ENCODE data around the gene NLK.
"Not testable (repeated sequence)": the region's sequence is repeated elsewhere in the genome, so short reads cannot be mapped to it uniquely, and the experiment has no call there.

NLK gene

DNA sequence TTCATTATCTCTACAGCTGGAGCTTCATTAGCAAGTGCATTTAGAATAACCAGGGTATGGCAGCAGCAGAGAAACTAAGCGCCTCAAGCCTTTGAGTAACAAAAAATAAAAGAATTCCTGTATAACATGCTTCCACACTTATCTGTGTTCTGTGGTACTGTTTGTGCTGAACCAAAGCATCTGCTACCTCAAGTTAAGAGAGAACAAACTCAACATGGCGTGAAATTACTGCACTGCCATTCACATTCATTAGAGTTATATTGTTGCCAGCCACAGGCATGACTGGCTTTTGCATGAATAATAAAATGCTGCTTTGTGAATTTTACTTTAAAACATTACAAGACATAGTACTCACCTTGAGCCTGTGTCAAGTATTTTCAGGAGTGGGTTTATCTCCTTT, 76.6 kb downstream of the NLK start:
- no peak for DNase-seq

DNA sequence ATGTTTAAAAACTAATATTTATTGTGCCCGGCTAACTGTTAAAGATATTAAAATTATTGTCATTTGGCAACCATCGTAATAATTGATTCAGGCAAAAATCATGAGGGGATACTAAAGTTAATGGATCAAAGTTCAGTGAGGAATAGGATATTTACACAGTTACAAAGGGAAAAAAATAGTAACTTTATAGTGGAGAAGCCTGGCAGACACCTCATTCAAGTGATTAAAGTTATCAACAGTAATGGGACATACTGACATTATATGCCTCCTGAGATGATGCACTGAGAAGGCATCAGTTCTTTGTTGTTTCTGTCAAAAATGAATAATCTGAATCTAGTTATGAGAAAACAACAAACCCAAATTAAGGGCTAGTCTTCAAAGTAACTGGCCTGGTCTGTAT, 77.1 kb downstream of the NLK start:
- no peak for DNase-seq

- DNase-seq = no peak
Measured at GRCh38 chr17:28120766-28121165, 78.3 kb downstream of the NLK start.

- DNase-seq = no peak
Measured at GRCh38 chr17:28124962-28125361, 82.5 kb downstream of the NLK start.

GRCh38 chr17:28125526-28126378, 83.3 kb downstream of the NLK start:
- no peak for DNase-seq

DNA sequence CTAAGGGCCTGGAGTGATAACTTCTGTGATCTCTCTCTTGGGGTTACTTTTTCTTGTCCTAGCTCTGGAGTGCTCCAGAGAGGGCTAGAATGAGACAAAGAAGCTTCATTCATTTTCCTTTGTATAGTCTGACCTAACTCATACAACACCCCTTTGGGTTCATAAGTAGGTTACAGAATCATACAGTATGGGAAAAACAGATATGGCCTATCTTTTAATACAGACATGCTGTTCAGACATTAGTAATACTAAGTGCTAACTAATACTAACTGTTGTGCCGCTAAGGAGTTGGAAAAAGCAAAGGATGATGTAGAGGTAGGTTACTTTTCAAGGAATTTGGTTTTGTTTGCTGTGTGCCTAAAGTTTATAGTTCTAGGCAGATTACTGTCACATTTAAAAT, 84.7 kb downstream of the NLK start:
- DNase-seq = no peak

DNA sequence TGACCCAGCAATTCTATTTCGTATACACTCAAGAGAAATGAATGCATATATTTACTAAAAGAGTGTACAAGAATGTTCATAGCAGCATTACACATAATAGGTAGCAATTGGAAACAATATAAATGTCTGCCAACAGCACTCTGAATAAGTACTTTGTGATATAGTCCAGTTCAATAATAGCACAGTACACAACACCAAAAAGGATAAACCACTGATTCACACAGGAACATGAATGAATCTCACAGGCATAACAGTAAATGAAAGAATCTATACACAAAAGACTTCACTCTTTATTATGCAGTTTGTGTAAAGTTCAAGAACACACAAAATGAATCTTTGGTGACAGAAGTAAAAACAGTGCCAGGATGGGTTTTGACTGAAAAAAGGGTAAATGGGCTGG, 86.3 kb downstream of the NLK start:
- DNase-seq = no peak

DNA sequence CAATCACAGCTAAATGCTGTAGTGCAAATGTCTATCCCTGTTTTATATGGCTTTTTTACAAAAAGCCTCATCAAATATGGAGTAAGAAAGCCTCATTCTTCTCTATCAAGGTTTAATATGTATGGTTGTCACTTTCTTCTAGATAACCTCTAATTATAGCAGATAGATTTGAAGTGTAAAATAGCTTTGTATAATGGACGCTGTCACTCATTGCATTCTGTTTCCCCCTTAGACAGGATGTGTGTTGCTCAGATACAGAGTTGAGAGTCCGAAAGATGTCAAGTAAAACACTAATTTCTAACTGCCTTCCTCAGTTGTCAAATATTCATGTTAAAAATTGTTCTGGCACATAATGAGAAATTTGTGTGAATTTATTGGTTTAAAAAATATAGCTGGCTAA, 88.0 kb downstream of the NLK start:
- no peak for DNase-seq

DNA sequence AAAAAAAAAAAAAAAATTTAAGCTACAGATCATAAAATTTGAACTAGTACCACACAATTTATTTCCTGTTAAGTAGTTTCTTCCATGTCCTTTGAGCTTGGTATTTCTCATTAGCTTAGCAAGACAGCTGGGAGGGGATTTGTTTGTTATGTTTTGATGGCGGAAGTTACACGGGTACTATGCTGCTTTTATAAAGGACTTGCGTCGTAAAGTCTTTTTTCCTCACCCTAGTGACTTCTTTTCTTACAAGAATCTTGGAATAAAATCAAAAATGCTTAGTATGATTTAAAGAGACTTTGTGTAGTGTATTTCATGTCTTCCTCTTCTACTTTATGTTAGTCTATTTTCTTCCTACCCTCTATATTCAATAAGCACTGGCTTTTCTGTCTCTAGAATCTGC, 89.1 kb downstream of the NLK start:
- peak; percentile 37 for DNase-seq

- DNase-seq = peak; percentile 90
Measured at GRCh38 chr17:28133562-28133970, 91.1 kb downstream of the NLK start.

DNA sequence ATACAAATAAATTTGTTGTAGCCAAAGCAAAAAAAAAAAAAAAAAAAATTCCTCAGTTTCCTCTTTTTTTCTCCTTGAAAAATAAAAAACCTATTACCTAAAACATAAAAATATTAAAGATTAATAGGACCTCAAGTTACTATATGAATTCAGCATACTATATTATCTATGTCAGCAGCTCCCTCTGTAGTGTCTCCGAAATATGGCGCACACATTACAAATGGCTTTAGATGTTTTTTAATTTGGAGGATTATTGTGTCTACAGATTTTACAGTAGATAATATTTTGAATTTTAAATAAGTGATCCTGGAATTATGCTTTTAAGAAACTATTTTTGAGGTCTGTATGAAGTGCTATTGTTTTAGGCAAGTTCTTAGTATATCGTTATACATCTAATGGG, 94.4 kb downstream of the NLK start:
- DNase-seq = no peak

DNA sequence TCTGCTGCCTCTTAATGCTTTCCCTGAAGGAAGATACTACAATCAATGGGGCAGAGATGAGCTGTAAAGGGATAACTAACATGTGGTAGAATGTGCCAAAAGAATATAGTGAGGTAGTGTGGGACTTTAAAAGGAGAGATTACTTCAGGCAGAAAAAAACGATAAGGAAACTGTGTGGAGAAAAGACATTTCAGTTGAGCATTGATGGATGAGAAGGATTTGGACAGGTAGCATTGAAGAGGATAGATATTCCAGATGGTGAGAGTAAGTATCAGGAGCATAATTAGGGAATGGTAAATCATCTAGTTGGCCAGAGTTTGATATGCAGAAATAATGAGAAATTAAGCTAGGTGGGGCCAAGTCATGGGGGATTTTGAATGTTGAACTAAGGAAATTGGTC, 97.3 kb downstream of the NLK start:
- no peak for DNase-seq

DNA sequence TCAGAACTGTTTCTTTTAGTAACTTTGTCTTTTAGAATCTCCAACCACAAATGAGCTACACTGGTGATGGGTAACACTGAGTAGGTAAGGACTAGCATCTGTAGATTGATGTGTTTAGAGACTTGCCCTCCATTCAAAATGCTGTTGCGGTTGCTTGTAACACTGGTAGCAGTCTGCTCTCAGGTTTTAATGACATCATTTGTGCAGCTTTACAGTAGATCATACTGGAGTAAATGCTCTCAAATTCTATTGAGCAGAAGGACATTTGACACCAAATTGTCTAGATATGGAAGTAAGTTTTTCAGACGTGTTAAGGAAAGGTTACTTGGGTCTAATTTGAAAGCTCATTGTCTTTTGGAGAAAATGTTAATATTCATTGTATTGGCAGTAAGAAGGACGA, 98.8 kb downstream of the NLK start:
- DNase-seq = no peak

DNA sequence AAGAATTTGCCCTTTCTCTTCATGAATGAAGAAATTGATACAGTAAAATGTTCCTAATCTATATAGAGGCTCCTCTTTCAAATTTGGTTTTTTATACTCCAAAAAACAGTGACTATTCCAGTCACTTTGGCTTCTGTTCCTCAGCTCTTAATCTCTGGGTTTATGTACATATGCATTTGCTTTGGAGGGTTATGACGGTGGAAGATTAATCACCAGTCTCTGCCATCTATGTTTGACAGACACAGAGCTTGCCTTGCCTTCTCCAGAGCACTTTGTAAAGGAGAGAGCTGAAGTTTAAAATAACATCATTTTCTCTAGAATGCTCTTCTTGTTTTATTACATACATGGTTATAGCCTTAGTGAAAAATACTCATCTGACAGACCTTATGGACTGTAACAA, 99.3 kb downstream of the NLK start:
- DNase-seq = no peak

DNA sequence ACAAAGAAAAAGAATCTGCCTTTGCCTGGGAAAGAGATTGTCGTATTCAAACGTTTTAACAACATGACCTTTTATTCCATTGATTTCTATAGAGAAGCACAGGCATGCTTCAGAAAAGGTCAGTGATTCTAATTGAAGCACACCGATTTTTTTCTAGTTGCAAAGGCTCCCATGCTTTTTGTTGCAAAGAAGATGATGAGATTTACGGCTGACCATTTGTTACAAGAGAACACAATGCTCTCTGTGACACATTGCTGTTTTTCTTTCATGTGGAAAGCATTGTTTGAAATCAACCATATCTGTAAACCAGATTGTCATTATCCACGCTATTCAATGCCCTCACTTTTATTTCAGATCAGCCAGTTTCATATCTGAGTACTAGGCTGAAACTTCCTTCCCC, 99.8 kb downstream of the NLK start:
- DNase-seq = no peak

DNA sequence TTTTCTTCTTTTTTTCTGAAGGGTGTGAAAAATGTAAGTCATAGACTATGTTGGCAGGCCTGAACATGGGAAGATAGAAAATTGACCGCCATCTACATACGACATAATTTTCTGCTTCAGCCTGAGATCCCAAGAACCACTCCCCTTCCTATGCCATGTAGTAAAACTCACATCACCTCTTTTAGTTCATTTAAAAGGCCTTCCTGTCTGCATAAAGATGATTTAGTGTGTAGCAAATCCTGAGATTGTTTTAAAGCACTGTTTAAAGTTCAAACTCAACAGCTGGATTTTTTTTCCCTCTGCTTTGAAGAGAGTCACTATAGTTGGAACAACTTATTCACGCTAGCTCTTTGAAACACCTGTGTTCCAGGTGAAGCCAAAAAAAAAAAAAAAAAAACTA, 101.5 kb downstream of the NLK start:
- no peak for DNase-seq

DNA sequence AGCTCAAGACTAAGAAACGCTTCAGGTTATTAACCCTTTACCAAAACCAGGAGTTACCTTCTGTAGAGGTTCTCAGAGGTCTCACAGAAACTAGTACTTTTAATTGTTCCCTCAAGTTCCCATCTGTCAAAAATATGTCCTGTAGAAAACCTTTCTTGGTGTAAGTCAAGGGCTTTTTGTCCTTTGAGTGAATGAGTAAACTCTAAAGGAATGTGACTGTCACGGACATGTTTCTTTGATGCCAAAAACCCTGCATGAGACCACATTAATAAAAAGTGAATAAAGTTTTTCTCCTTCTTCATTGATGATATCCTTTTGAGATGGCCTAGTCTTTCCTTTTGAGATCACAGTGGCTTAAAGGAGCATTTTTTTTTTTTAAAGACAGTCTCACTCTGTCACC, 102.9 kb downstream of the NLK start:
- DNase-seq = peak; percentile 52

DNA sequence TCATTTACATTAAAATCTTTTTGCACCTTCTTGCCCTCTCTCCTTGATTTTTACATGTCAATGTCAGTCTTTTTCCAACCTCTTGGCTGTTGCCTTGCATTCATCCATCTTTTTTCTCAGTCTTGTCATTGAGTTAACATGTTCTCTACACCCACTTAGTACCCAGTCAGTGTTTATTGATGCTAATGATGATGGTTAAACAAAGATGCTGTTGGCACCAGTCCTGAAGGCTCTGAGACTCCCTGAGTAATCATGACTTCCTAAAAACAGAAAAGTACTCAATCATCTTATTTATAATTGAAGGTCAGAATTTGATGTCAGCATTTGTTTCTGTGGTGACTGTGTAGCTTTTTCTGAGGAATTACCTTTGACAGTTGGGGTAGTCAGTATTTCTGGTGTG, 104.5 kb downstream of the NLK start:
- DNase-seq = peak; percentile 7

GRCh38 chr17:28151001-28151400, 108.5 kb downstream of the NLK start:
- no peak for DNase-seq

- no peak for DNase-seq
Measured at GRCh38 chr17:28154214-28154613, 111.7 kb downstream of the NLK start.

DNA sequence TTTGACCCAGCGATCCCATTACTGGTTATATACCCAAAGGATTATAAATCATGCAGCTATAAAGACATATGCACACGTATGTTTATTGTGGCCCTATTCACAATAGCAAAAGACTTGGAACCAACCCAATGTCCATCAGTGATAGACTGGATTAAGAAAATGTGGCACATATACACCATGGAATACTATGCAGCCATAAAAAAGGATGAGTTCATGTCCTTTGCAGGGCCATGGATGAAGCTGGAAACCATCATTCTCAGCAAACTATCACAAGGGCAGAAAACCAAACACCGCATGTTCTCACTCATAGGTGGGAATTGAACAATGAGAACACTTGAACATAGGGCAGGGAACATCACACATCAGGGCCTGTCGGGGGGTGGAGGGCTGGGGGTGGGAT, 112.9 kb downstream of the NLK start:
- DNase-seq = not testable (repeated sequence)

DNA sequence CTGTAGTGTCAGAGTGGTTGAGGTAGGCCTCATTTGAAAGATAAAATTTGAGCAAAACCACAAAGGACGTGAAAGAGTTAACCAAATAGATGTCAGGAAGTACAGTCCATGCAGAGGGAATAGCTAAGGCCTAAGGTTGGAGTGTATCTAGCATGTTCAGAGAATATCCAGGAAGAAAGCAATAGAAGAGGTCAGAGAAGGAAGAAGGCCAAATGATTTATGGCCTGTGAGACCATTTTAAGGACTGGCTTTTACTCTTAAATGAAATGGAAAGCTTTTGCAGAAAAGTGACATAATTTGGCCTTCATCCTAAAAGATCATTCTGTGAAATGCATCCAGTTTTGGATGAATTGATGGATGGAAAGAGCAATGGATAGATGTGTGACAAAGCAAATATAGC, 116.5 kb downstream of the NLK start:
- DNase-seq = no peak

GRCh38 chr17:28159924-28160323, 117.4 kb downstream of the NLK start:
- no peak for DNase-seq

DNA sequence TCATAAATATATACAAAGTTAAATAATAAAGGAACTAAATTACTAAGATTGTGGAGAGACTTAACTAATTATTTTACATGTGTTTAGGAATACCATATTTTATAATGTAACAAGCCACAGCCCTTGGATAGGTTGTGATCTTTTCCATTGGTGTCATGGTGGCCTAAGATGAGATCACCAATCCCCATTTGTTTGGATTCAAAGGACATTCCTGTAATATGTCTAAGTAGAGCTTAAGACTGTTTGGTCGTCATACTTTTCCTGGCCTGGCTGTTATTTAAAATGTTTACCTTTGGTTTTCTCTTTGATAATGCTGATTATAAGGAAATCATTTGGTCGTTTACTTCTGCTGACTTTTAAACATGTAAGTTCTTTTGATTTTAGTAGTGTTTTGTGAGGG, 118.1 kb downstream of the NLK start:
- DNase-seq = no peak

GRCh38 chr17:28161311-28161710, 118.8 kb downstream of the NLK start:
- DNase-seq = no peak
